ENCODE results near the gene CNTF.

CNTF gene

DNA sequence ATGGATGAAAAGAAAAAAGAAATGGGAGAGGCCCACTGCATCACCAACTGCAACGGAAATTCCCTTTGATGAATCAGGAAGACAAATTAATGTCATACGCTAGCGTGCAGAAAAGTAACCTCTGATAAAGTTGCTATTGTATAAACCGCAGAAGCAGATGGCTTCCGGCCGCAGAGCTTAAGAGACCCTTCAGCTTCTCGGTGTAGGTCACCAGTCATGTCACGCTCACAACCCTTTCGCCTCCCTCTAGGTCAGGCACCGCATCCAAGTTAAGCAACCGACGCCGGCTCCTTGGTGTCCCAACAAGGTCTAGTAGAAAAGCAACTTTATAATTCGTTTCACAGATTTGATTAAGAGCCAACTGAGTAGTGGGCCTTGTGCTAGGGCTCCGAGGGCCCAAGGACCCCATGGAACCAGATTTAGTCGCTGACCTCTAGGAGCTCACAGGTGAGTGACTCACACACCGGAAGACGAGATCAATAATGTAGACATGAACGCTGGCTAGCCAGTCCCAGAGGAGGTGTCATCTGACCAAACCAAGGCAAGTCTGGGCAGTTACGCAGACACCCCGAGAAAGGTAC is 44.8 kb upstream of the CNTF start:
- TF ChIP-seq MYC (IDR thresholded peaks at IDR 0.05; ENCODE audit: low read depth, low read length) (peak; percentile 90), POLR2A (IDR thresholded peaks at IDR 0.05; ENCODE audit: extremely low read depth, insufficient read length) (peak; percentile 56)
- TF ChIP-seq, protein P1, sequence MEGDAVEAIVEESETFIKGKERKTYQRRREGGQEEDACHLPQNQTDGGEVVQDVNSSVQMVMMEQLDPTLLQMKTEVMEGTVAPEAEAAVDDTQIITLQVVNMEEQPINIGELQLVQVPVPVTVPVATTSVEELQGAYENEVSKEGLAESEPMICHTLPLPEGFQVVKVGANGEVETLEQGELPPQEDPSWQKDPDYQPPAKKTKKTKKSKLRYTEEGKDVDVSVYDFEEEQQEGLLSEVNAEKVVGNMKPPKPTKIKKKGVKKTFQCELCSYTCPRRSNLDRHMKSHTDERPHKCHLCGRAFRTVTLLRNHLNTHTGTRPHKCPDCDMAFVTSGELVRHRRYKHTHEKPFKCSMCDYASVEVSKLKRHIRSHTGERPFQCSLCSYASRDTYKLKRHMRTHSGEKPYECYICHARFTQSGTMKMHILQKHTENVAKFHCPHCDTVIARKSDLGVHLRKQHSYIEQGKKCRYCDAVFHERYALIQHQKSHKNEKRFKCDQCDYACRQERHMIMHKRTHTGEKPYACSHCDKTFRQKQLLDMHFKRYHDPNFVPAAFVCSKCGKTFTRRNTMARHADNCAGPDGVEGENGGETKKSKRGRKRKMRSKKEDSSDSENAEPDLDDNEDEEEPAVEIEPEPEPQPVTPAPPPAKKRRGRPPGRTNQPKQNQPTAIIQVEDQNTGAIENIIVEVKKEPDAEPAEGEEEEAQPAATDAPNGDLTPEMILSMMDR (IDR thresholded peaks at IDR 0.05; ENCODE audit: low read depth, low read length) = no peak
- TF ChIP-seq, protein P2, sequence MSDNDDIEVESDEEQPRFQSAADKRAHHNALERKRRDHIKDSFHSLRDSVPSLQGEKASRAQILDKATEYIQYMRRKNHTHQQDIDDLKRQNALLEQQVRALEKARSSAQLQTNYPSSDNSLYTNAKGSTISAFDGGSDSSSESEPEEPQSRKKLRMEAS (IDR thresholded peaks at IDR 0.05; ENCODE audit: low read depth, low read length) = peak; percentile 80
- peak; percentile 95 for DNase-seq (ENCODE audit: low read depth)
- peak overlapping the region; percentile 74 for H3K4me3 ChIP-seq (ENCODE audit: low read depth, low read length)

DNA sequence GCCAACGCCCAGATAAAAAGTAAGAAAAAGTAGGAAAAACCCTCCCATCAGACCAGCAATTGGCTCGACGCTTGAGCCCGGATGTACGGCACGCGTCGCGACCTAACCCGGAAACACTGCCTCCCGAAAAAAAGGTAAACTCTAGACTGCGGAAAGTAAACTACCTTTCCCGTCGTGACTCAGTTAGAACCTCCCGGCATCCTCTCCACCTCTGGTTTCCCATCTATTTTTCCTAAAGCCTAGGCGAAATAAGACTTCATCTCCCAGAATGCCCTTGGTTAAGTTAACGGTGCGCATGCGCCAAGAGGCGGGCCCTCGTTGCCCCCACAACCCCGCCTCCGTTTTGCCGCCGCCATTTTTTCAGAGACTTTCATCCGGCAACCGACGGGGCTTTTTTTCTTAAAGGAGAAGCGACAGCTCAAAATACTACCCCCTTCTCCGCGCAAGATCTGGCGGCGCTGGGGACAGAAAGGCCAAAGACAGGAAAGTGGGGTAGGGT is 44.3 kb upstream of the CNTF start:
- TF ChIP-seq, protein P1 (IDR thresholded peaks at IDR 0.05; ENCODE audit: low read depth, low read length) = no peak
- TF ChIP-seq MYC (IDR thresholded peaks at IDR 0.05; ENCODE audit: low read depth, low read length) = no peak; the same call in 1 of the 2 replicates
- TF ChIP-seq, protein P2 (IDR thresholded peaks at IDR 0.05; ENCODE audit: low read depth, low read length) = peak; percentile 52
- peak; percentile 96 for DNase-seq (ENCODE audit: low read depth)
- H3K4me3 ChIP-seq (ENCODE audit: low read depth, low read length) = peak overlapping the region; percentile 74

DNA sequence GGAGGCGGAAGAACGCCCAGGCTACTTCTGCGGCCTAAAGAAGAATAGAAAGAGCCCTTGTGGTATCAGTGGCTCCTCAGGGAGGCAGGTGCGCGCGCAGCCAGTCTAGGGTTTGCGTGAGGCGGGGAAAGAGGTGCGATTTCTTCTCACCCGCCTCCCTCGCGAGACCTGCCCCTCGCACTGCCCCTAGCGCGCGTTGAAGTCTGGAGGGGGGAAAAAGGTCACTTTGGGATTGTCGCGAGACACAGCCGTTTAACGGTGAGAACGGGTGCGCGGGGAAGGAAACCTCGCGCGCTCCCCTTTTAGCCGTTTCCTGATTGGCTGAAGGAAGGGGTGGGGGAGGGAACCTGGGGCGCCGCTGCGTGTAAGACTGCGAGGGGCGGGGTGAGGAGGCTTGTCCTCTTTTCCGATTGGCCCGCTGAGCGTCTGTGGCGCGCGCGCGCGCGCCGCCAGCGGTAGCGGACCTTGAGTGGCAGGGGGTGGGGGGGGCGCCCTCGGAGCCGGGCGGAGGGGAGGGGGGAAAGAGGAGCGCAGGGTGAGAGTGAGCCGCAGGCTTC is 43.8 kb upstream of the CNTF start, which contains the start of gene ZFP91:
Gene ZFP91, plus strand, starts transcription at position 429 of the 557 bp plus-strand sequence. CDS start 219 bp downstream, outside the sequence.
- DNase-seq (ENCODE audit: low read depth) = peak; percentile 99
- TF ChIP-seq, protein P2 (IDR thresholded peaks at IDR 0.05; ENCODE audit: low read depth, low read length) = peak; percentile 56; the same call in 1 of the 2 replicates
- TF ChIP-seq, protein P1 (IDR thresholded peaks at IDR 0.05; ENCODE audit: low read depth, low read length) = no peak
- no peak for TF ChIP-seq POLR2A (IDR thresholded peaks at IDR 0.05; ENCODE audit: extremely low read depth, insufficient read length)
- peak; percentile 28; the same call in 1 of the 2 replicates for TF ChIP-seq MYC (IDR thresholded peaks at IDR 0.05; ENCODE audit: low read depth, low read length)
- H3K4me3 ChIP-seq (ENCODE audit: low read depth, low read length) = peak within 1 kb of the TSS; percentile 76

DNA sequence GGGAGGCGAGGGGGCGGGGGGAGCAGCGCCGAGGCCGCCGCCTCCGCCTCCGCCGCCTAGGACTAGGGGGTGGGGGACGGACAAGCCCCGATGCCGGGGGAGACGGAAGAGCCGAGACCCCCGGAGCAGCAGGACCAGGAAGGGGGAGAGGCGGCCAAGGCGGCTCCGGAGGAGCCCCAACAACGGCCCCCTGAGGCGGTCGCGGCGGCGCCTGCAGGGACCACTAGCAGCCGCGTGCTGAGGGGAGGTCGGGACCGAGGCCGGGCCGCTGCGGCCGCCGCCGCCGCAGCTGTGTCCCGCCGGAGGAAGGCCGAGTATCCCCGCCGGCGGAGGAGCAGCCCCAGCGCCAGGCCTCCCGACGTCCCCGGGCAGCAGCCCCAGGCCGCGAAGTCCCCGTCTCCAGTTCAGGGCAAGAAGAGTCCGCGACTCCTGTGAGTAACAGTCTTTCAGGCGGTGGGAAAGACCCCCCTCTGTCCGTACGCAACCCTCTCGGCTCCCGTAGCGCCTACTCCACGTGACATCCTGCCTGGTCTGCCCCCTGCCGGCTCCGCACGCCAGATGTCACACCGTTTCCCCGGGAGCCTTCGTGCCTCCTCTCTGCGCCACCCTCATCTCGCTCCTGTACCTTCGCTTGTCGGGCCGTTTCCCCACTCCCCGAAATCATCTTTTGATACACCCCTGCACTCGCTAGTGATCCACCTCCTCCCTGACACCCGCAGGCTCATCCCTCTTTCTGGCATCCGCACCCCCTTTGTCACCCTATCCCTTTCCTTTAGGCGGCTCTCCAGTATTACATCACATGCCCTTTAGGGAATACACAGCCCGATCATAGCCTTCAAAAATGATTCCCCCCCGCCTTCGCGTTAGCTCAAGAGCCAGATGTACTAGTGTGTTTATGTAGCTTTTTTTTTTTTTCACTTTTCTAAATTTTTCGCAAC is 43.0 kb upstream of the CNTF start:
- TF ChIP-seq POLR2A (IDR thresholded peaks at IDR 0.05; ENCODE audit: extremely low read depth, insufficient read length) (peak; percentile 74), MYC (IDR thresholded peaks at IDR 0.05; ENCODE audit: low read depth, low read length) (peak; percentile 99)
- TF ChIP-seq, protein P2 (IDR thresholded peaks at IDR 0.05; ENCODE audit: low read depth, low read length) = peak; percentile 99
- TF ChIP-seq, protein P1 (IDR thresholded peaks at IDR 0.05; ENCODE audit: low read depth, low read length) = peak; percentile 72
- peak overlapping the region; percentile 76 for H3K4me3 ChIP-seq (ENCODE audit: low read depth, low read length)
- peak; percentile 95 for DNase-seq (ENCODE audit: low read depth)

DNA sequence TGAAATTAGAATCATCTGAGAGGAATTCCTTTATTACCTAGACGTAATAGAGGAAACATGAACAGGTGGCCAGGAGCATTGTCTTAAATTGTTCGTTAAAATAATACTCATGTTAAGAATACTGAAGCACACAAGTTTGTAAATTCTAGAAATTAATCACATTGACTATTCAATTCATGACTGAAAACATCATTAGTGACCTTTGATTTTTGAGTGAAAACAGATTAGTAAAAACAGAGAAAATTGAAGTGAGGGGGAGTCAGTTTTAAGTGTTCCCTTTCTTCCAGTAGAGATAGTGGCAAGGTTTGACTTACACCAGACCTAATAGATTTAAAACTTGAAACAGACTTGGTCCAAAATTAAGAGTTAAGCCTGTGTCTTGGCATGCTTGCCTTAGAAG is 42.2 kb upstream of the CNTF start:
- TF ChIP-seq, protein P2 (IDR thresholded peaks at IDR 0.05; ENCODE audit: low read depth, low read length) = no peak
- TF ChIP-seq MYC (IDR thresholded peaks at IDR 0.05; ENCODE audit: low read depth, low read length) = no peak
- no peak for TF ChIP-seq POLR2A (IDR thresholded peaks at IDR 0.05; ENCODE audit: extremely low read depth, insufficient read length)
- TF ChIP-seq, protein P1 (IDR thresholded peaks at IDR 0.05; ENCODE audit: low read depth, low read length) = no peak
- H3K4me3 ChIP-seq (ENCODE audit: low read depth, low read length) = peak overlapping the region; percentile 76
- DNase-seq (ENCODE audit: low read depth) = no peak

Measured in NB4 (cell line).